SU-DHL-6 (cell line): ENCODE results near the gene NCOR2.

Source experiments
- H2AFZ ChIP-seq: fragments of 200-600 bp; sonication (generic); 2 replicates; pipeline ENCODE4 v1.6.1; 2014; ENCODE audit warnings: low read depth, mild to moderate bottlenecking, moderate library complexity, mixed read lengths, antibody characterized with exemption, low read length; ENCODE audit not compliant: severe bottlenecking
- H3F3A ChIP-seq: fragments of 200-600 bp; shearing (Covaris generic); 2 replicates; pipeline ENCODE4 v1.6.0; 2016; ENCODE audit warnings: antibody characterized with exemption, mild to moderate bottlenecking; ENCODE audit not compliant: insufficient read depth
- H3K27ac ChIP-seq: fragments of 200-600 bp; sonication (generic); 2 replicates; pipeline ENCODE4 v1.5.1; 2016; ENCODE audit warnings: low read depth, mild to moderate bottlenecking, low read length, moderate library complexity, mixed read lengths
- H3K27me3 ChIP-seq: fragments of 200-600 bp; sonication (generic), shearing (Covaris generic); 2 replicates; pipeline ENCODE4 v1.6.0; 2014; ENCODE audit warnings: mild to moderate bottlenecking, low read length
- H3K36me3 ChIP-seq: fragments of 200-600 bp; sonication (generic); 2 replicates; pipeline ENCODE4 v1.6.1; 2014; ENCODE audit warnings: mild to moderate bottlenecking, low read length, mixed read lengths
- H3K4me2 ChIP-seq: fragments of 300-600, 200-600 bp; shearing (Covaris generic), sonication (generic); 2 replicates; pipeline ENCODE4 v1.6.0; 2014; ENCODE audit warnings: low read length, low read depth, mild to moderate bottlenecking; ENCODE audit not compliant: poor library complexity, severe bottlenecking
- H3K4me3 ChIP-seq: fragments of 200-600 bp; sonication (generic); 2 replicates; pipeline ENCODE4 v1.5.1; 2014; ENCODE audit warnings: antibody characterized with exemption, low read length, mild to moderate bottlenecking, mixed read lengths; ENCODE audit not compliant: insufficient read depth, poor library complexity, severe bottlenecking
- H3K79me2 ChIP-seq: fragments of 200-600 bp; sonication (generic); 2 replicates; pipeline ENCODE4 v1.6.1; 2014; ENCODE audit warnings: mild to moderate bottlenecking, low read length, moderate library complexity; ENCODE audit not compliant: insufficient read depth
- H3K9ac ChIP-seq: fragments of 200-600 bp; sonication (generic); 2 replicates; pipeline ENCODE4 v1.7.0; 2014; ENCODE audit warnings: mild to moderate bottlenecking, low read length
- H3K9me2 ChIP-seq: fragments of 200-600 bp; sonication (generic); replicated peaks from 2 replicates; pipeline ENCODE4 v1.6.1; 2014; ENCODE audit warnings: low read length; ENCODE audit not compliant: insufficient read depth
- H3K9me3 ChIP-seq: fragments of 200-600 bp; sonication (generic); 2 replicates; pipeline ENCODE4 v1.6.1; 2014; ENCODE audit warnings: low read length, mixed read lengths; ENCODE audit not compliant: insufficient read depth
- H4K20me1 ChIP-seq: fragments of 200-600 bp; sonication (generic); 2 replicates; pipeline ENCODE4 v1.6.1; 2014; ENCODE audit warnings: low read depth, mild to moderate bottlenecking, antibody characterized with exemption, low read length, moderate library complexity, mixed read lengths
- CTCF ChIP-seq: fragments of 200-600 bp; sonication (generic); IDR thresholded peaks from one replicate; pipeline ENCODE4 v1.5.1; 2017; ENCODE audit warnings: antibody characterized with exemption, mild to moderate bottlenecking, low read length, moderate library complexity; ENCODE audit not compliant: insufficient read depth, poor library complexity, severe bottlenecking
- EZH2phosphoT487 ChIP-seq: fragments of 200-600 bp; sonication (generic), shearing (Covaris generic); conservative IDR thresholded peaks from 2 replicates; pipeline ENCODE4 v1.6.1; 2018; ENCODE audit warnings: mild to moderate bottlenecking, antibody characterized with exemption, low read length, moderate library complexity, mixed read lengths

The NCOR2 gene

GRCh38 chr12:124578445-124578844, 11.0 kb upstream of the NCOR2 start:
- H3K4me3 ChIP-seq, result no peak overlapping the region
- no peaks in the 10 kb centered on the region for H3K36me3 ChIP-seq
- no peak for TF ChIP-seq CTCF
- TF ChIP-seq EZH2phosphoT487, result no peak
- H3K27me3 ChIP-seq, result no peaks in the 10 kb centered on the region
- H3F3A ChIP-seq, result no peaks in the 10 kb centered on the region
- H3K27ac ChIP-seq, result no peak overlapping the region
- no peak overlapping the region for H2AFZ ChIP-seq
- no peaks in the 10 kb centered on the region for H3K9me2 ChIP-seq
- no peak overlapping the region for H3K4me2 ChIP-seq
- no peak overlapping the region for H3K9ac ChIP-seq
- no peaks in the 10 kb centered on the region for H3K9me3 ChIP-seq
- H3K79me2 ChIP-seq, result no peaks in the 10 kb centered on the region
- no peaks in the 10 kb centered on the region for H4K20me1 ChIP-seq

- no peaks in the 10 kb centered on the region for H3K36me3 ChIP-seq
- no peak overlapping the region for H3K27ac ChIP-seq
- H3K79me2 ChIP-seq, result no peaks in the 10 kb centered on the region
- no peak overlapping the region for H2AFZ ChIP-seq
- H3K4me3 ChIP-seq, result no peak overlapping the region
- H3K27me3 ChIP-seq, result no peaks in the 10 kb centered on the region
- H3F3A ChIP-seq, result no peaks in the 10 kb centered on the region
- no peak overlapping the region for H3K4me2 ChIP-seq
- H3K9ac ChIP-seq, result no peak overlapping the region
- H3K9me3 ChIP-seq, result no peaks in the 10 kb centered on the region
- H4K20me1 ChIP-seq, result no peaks in the 10 kb centered on the region
- no peak for TF ChIP-seq EZH2phosphoT487
- TF ChIP-seq CTCF, result no peak
- H3K9me2 ChIP-seq, result no peaks in the 10 kb centered on the region
These were observed 10.6 kb upstream of the NCOR2 start for GRCh38 chr12:124577986-124578385.

- no peak overlapping the region for H3K4me2 ChIP-seq
- H3F3A ChIP-seq, result no peaks in the 10 kb centered on the region
- no peak overlapping the region for H3K4me3 ChIP-seq
- TF ChIP-seq CTCF (no peak), EZH2phosphoT487 (no peak)
- H2AFZ ChIP-seq, result no peak overlapping the region
- no peak overlapping the region for H3K9ac ChIP-seq
- no peaks in the 10 kb centered on the region for H4K20me1 ChIP-seq
- no peaks in the 10 kb centered on the region for H3K9me2 ChIP-seq
- no peaks in the 10 kb centered on the region for H3K79me2 ChIP-seq
- H3K27me3 ChIP-seq, result no peaks in the 10 kb centered on the region
- H3K36me3 ChIP-seq, result no peaks in the 10 kb centered on the region
- H3K9me3 ChIP-seq, result no peaks in the 10 kb centered on the region
- no peak overlapping the region for H3K27ac ChIP-seq
These were observed 10.0 kb upstream of the NCOR2 start for GRCh38 chr12:124577374-124577773.
